GM19467 (cell line): ENCODE measurements around the gene ALDH2.
"Not testable (repeated sequence)": the region's sequence is repeated elsewhere in the genome, so short reads cannot be mapped to it uniquely, and the experiment has no call there.

ENCODE experiments used
- ATAC-seq: cut with Tn5 transposase; IDR thresholded peaks from one replicate; pipeline ENCODE4 v1.9.1; 2021; ENCODE audit warnings: mild to moderate bottlenecking, moderate library complexity; ENCODE audit not compliant: unreplicated experiment

Gene ALDH2

DNA sequence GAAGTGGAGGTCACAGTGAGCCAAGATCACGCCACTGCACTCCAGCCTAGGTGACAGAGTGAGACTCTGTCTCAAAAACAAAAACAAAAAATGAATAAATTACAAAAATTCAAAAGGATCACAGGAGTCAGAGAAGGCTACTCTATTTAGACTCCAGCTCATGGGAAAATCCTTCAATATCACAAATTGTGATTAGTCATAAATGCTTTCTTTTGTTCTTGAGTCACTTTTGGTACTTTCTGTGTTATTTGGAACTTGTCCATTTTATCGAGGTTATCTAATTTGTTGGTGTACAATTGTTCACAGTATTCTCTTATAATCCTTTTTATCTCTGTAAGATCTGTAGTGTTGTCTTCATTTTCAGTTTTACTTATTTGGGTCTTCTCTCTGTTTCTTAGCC lies 18.9 kb downstream of the ALDH2 start:
- no peak for ATAC-seq

DNA sequence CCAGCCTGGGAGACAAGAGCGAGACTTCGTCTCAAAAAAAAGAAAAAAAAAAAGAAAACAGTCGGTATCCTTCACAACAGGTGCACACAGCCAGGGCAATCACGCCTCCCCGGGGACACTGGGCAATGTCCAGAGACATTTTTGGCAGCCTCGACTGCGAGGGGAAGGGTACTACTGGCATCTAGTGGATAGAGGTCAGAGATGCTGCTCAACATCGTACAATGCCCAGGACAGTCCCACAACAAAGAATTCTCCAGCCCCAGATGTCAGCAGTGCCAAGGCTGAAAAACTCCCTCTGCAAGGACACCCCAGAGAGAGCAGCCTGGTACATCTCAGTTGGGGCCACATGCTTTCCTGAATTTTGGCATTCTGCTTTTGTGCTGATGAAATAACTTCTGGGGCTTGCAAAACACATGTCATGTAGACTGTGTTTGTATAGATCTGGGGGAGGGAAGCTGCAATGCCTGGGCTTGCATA lies 21.5 kb downstream of the ALDH2 start:
- no peak for ATAC-seq

GRCh38 chr12:111789779-111790178 lies 23.0 kb downstream of the ALDH2 start:
- no peak for ATAC-seq

GRCh38 chr12:111791507-111791906 lies 24.8 kb downstream of the ALDH2 start:
- ATAC-seq: no peak

GRCh38 chr12:111792155-111792855 lies 25.6 kb downstream of the ALDH2 start:
- no peak for ATAC-seq

- ATAC-seq: no peak
Observed at GRCh38 chr12:111792856-111793235, 26.1 kb downstream of the ALDH2 start.

DNA sequence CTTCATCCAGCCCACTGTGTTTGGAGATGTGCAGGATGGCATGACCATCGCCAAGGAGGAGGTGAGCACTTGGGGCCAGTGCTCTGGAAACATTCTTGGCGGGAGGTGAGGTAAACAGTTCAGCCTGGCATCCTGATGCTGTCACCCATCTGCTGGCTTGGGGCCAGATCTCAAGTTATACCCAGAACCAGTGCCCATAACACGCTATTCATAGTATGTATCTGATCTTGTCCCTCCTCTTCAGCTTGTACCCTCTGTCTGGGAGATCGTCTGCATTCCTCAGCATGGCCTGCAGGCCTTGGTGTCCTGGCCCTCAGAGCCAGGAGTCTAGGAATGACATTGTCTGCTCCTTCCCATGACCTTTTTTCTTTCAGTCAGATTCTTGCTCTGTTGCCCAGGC lies 31.4 kb downstream of the ALDH2 start:
- no peak for ATAC-seq

GRCh38 chr12:111799758-111800157 lies 33.0 kb downstream of the ALDH2 start:
- ATAC-seq: no peak

GRCh38 chr12:111803038-111803626 lies 36.4 kb downstream of the ALDH2 start:
- no peak for ATAC-seq

DNA sequence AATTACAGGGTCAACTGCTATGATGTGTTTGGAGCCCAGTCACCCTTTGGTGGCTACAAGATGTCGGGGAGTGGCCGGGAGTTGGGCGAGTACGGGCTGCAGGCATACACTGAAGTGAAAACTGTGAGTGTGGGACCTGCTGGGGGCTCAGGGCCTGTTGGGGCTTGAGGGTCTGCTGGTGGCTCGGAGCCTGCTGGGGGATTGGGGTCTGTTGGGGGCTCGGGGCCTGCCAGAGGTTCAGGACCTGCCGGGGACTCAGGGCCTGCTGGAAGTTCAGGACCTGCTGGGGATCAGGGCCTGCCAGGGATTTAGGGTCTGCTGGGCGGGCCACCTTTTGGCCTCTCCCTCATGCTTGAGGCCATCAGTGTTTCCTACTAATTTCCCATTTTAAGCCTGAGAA lies 37.1 kb downstream of the ALDH2 start:
- no peak for ATAC-seq

DNA sequence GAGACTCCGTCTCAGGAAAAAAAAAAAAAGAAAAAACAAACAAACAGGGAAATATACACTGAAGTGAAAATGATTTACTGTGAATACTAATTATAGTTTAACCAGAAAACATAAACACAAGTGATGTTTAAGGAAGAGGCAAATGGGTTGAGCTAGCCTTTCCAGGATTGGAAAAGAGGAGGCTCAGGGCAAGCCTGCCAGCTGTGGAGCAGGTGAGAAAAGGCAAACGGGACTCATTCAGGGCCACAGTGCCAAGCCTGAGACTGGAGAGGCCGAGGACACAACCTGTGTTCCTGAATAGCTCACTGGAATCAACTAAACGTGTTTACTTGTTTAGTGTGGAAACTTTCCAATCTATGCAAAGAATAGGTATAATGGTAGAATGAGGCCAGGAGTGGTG lies 39.6 kb downstream of the ALDH2 start:
- no peak for ATAC-seq

DNA sequence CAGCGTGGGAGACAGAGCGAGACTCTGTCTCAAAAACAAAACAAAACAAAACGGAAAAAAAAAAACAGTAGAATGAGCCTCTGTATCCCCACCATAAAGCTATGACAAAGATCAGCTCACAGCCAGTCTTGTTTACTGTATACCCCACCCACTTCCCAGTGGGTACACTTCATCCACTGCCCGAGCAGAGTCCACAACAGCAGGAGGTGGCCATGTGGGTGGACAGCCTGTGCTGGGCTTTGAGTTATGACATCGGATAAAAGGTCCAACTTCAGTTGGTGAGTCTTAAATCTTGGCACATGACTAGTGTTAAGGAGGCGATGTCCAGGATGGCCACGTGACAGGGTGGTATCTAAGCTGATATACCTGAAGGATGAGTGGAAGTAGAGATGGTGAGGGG lies 40.5 kb downstream of the ALDH2 start:
- ATAC-seq: no peak

DNA sequence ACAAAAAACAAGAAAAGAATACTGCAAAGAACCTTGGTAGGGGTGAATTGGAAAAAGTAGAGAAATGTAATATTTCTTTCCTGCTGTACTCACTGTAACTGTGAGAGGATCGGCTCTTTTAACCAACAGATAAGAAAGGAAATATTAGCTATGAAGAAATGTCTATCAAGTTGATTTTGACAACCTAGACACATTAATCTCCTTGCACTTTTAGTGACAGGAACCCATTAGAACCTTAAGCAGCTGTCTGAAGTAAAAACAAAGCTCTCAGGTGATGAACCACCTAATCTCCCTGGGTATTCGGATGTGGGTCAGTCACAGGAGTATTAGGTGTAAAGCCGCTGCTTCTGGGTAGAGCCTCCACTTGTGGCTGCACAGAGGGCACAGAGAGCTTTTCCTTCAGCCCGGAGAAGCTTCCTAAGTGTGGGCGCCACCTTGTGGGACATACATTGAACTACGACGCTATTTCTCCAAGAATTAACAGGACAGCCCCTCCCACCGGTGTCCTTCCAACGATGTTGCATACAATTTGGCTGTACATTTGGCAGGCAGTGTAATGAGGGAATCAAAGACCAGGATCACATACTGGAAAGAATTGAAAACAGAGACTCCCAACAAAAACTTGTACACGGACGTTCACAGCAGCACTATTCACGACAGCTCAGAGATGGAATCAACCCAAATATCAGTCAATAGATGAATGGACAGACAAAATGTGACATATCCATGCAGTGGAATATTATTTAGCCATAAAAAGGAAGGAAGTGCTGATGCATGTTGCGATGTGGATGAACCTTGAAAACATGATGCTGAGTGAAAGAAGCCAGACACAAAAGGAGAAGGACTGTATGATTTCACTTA lies 46.4 kb downstream of the ALDH2 start:
- ATAC-seq: no peak

DNA sequence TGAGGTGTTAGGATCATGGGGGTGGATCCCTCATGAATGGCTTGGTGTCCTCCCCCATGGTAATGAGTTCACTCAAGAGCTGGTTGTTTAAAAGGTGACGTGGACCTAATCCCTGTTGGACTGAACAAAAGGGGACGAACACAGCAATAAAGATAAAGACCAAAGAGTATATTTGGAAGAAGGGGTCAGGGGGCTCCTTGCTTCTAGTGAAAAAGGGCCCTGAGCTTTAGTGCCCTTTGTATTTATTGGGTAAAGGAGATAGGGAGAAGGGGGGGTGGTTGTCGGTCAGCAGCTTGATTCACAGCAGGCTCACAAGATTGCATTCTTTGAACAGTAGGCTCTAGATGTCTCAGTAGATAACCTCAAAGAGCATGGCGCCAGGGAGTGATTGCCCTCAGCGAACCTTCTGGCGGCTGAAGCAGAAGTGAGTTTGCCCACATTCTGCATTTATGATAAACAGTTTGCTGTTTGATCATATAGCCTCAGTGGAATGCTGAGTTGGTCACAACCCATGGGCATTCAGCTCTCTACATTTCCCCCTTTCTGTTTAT lies 49.4 kb downstream of the ALDH2 start:
- no peak for ATAC-seq

GRCh38 chr12:111816898-111817297 lies 50.2 kb downstream of the ALDH2 start:
- not testable (repeated sequence) for ATAC-seq

- no peak for ATAC-seq
Observed at GRCh38 chr12:111818340-111818739, 51.6 kb downstream of the ALDH2 start.

DNA sequence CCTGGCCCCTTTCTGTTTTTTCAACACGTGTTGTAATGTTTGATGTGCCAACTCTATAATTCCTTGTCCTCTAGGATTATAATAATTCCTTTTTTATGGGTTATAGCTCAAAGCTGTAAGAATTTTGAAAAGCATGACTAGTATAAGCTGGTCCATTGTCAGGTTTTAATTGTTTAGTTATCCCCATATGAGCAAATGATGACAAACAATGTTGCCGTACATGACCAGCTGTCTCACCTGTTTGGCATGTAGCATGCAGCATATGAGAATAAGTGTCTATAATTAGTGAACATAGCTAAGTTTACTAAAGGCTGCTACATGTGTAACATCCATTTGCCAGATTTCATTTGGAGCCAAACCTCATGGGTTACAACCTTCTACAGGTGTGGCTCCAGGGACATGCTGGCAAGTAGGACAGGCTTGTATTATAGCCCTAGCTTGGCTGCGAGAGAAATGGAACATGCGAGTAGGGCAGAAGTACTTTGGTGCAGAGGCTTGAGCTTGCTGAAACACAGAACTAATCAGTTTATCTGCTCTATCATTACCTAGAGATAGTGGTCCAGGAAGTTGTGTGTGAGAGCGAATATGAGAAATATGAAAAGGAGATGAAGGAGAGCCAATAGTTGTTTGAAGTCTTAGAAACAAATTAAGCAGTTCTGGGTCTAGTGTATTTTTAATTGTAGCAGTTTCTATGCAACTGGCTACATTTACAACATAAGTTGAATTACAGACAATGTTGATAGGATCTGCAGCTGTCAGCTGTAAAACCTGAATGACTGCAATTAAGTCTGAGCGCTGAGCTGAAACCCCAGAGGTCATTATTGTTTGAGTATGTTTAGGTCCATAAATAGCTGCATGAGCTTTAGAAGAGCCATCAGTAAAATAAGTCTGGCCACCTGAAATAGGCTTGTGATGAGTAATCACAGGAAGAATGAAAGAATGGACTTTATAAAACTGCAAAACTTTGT lies 52.7 kb downstream of the ALDH2 start:
- ATAC-seq: no peak

DNA sequence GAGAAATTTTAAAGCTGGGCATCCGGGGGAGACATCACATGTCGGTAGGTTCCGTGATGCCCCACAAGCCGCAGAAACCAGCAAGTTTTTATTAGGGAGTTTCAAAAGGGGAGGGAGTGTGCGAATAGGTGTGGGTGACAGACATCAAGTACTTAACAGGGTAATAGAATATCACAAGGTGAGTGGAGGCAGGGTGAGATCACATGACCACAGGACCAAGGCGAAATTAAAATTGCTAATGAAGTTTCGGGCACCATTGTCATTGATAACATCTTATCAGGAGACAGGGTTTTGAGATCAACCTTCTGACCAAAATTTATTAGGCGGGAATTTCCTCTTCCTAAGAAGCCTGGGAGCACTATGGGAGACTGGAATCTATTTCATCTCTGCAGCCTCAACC lies 54.1 kb downstream of the ALDH2 start:
- not testable (repeated sequence) for ATAC-seq

DNA sequence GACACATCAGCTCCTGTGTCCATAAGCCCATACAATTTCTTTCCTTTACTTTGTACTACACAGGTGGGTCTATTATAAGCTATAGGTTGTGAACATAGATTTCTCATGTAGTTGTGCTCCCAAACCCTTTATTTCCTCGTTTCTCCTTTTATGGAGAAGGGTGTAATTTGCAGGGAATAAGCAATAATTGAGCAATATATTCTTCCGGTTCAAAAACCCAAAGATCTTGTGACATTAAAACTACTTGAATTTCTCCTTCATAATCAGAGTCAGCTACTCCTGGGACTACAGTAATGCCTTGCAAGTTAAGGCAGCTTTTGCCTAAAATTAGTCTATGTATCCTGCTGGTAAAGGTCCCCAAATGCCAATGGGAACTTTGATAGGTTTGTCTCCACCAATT lies 56.2 kb downstream of the ALDH2 start:
- ATAC-seq: no peak

DNA sequence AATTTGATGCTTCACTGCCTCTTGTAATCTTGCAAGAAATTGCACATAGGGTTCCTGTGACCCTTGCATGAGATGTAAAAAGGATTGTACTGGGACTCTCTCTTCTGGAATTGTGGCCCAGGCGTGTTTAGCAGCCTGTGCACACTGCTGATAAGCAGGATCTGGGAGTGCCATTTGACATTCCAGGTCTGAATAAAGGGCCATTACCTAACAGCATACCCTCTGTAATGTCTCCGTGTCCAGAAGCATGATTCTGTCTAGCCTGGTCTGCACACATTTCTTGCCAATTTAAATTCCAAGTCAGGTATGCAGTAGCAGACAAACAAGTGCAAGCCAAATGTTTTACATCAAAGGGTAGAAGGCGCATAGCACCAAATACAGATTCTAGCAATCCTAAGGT lies 57.2 kb downstream of the ALDH2 start:
- ATAC-seq: no peak
